GM21528 (cell line): ENCODE data around the gene HELLS.
"Not testable (repeated sequence)": the region's sequence is repeated elsewhere in the genome, so short reads cannot be mapped to it uniquely, and the experiment has no call there.

Experiments used
- ATAC-seq: cut with Tn5 transposase; IDR thresholded peaks from one replicate; pipeline ENCODE4 v1.9.1; 2021; ENCODE audit warnings: mild to moderate bottlenecking, moderate library complexity; ENCODE audit not compliant: unreplicated experiment, low FRiP score

Gene HELLS

GRCh38 chr10:94602729-94603515 is 57.3 kb downstream of the HELLS start:
- ATAC-seq = no peak

- ATAC-seq = peak; percentile 92
Measured at GRCh38 chr10:94607111-94607510, 61.5 kb downstream of the HELLS start.

DNA sequence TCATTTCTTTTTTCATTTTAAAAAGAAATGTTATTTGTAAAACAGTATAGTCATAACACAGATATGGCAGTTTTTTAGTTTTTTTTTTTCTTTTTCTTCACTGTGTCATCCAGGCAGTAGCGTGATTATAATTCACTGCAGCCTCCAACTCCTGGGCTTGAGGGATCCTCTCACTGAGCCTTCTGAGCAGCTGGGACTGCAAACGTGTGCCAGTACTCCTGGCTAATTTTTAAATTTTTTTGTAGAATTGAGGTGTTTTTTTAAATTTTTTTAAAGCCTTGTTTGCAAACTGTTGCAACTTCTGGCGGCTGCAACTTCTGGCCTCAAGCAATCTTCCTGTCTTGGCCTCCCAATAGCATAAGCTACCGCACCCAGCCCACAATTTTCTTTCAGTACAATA is 63.0 kb downstream of the HELLS start:
- no peak for ATAC-seq

DNA sequence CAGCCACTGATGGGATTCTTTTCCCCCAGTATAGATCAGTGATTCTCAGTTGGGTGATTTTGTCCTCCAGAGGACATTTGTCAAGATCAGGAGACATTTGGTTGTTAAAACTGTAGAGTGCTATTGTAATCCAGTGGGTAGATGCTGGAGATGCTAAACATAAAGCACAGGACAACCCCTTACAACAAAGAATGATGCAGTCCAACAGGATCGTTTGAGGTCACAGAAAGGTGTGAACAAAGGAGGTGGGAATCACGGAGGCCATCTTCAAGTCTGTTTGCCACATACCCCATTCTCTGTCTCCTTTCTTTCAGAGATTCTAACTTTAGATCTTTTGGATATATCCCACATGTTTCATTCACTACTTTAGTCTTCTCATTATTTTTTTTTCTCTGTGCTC is 69.0 kb downstream of the HELLS start:
- no peak for ATAC-seq

- ATAC-seq = no peak
Measured at GRCh38 chr10:94617389-94617944, 71.9 kb downstream of the HELLS start.

DNA sequence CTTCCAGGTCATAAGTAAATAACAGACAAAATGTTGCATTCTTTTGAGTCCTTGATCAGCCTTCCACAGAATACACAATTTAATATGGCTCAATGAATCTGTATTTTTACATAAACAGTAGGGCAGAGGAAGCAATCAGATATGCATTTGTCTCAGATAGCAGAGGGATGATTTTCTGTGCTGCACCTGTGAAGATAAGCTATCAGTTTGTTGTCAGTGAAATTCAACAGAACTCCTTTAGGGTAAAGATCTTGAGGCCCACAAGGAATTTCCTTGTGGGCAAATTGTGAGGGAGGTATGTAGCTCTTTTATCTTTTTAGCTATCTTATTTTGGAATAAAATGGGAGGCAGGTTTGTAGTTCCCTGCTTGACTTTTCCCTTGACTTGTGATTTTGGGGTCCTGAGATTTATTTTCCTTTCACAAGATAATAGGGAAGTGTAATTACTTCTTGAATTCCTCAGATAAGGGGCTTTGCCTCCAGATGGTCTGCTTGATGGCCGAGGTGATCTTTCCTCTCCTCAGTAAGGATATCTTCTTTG is 77.1 kb downstream of the HELLS start:
- no peak for ATAC-seq

- ATAC-seq = no peak
Measured at GRCh38 chr10:94623572-94623971, 78.0 kb downstream of the HELLS start.

DNA sequence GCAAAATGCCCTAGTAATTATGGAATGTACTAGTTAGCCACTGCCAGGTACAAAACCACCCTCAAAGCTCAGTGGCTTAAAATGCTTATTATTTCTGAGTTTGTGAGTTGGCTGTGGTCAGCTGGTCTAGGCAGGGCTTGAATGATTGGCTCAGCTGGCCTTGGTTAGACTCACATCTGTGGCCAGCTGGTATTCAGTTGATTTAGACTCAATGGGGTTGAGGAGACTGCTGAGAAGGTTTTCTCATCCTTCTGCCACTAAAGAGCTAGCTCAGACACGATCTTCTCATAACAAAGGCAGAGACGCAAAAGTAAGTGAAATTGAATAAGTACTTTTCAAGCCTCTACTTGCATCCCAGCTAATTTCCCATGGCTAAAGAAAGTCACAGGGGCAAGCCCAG is 80.9 kb downstream of the HELLS start:
- no peak for ATAC-seq

DNA sequence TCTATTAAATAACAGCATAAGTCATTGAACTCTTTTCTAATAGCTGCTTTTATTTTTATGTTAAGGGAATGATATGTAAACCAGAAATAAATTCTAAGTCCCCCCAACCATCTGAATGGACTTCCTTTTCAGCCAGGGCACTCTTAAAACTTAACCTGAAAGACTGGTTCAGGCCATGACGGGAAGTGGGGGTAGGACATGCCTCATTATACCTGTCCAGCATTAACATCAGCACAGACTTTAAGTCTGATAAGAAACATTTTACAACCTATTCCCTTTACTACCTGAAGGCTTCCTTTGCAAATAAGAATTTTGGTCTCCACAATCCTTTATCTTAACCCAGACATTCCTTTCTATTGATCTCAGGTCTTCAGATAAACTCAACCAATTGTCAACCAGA is 81.9 kb downstream of the HELLS start:
- ATAC-seq = no peak

DNA sequence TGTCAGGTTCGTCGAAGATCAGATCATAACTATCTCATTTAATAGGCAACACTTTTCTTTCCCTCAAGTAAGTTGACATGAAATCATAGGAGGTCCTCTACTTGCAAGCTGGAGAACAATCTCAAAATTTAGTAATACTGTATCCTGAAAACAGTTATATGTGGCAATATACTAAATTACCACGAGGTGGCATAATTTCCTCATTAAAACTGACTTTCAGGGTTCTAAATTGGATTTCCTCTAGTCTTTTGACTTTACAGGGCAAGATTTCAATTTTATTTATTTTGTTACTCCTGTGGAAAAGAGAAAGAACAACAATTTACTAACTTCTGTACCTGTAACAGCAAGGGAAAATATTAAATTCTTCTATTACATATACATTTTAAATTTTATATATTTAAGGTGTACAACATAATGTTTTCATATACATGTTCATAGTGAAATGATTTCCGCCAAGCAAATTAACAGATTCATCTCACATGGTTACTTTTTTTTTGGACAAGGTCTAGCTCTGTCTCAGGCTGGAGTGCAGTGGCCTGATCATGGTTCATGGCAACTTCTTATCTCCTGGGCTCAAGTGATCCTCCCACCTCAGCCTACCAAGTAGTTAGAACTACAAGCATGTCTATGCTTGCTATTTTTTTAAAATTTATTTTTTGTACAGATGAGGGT is 84.6 kb downstream of the HELLS start:
- peak; percentile 54 for ATAC-seq

DNA sequence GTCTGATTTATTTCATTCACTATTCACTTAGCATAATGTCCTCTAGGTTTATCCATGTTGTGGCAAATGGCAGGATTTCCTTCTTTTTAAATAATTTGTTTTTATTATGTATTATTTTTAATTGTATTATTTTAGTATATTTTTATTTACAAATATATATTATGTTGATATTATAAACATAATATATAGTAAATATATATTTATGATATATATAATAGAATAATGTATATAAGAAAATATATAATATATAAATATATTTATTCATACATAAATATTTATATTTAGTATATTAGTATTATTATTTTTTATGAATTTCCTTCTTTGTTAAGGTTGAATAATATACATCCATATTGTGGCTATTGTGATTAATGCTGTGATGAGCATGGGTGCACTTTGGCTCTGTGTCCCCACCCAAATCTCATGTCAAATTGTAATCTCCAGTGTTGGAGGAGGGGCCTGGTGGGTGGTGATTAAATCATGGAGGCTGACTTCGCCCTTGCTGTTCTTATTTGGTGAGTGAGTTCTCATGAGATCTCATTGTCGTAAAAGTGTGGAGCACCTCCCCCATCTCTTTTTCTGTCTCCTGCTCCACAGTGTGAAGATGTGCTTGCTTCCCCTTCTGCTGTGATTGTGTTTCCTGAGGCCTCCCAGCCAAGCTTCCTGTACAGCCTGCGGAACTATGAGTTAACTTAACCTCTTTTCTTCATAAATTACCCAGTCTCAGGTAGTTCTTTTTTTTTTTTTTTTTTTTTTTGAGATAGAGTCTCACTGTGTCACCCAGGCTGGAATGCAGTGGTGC is 85.7 kb downstream of the HELLS start:
- no peak for ATAC-seq

GRCh38 chr10:94632954-94633353 is 87.4 kb downstream of the HELLS start:
- no peak for ATAC-seq

- ATAC-seq = not testable (repeated sequence)
Measured at GRCh38 chr10:94638097-94638496, 92.5 kb downstream of the HELLS start.

GRCh38 chr10:94639902-94640301 is 94.3 kb downstream of the HELLS start:
- ATAC-seq = no peak

DNA sequence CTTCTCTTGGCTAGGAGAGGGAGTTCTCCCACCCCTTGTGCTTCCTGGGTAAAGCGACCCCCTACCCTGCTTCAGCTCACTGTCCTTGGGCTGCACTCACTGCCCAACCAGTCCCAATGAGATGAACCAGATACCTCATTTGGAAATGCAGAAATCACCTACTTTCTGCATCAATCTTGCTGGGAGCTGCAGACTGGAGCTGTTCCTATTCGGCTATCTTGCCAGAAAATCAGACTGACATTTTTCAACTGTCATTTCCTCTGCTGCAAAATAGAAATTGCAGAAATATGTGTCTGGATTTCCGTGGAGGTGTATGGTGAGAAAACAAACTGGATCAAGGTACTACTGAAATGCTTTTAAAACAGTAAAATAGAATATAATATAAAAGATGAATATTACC is 95.0 kb downstream of the HELLS start:
- no peak for ATAC-seq

GRCh38 chr10:94641480-94641879 is 95.9 kb downstream of the HELLS start:
- no peak for ATAC-seq

- ATAC-seq = no peak
Measured at GRCh38 chr10:94644352-94644751, 98.8 kb downstream of the HELLS start.

GRCh38 chr10:94645285-94645684 is 99.7 kb downstream of the HELLS start:
- ATAC-seq = peak; percentile 62
